ENCODE measurements around the gene PRICKLE1.

Gene PRICKLE1

DNA sequence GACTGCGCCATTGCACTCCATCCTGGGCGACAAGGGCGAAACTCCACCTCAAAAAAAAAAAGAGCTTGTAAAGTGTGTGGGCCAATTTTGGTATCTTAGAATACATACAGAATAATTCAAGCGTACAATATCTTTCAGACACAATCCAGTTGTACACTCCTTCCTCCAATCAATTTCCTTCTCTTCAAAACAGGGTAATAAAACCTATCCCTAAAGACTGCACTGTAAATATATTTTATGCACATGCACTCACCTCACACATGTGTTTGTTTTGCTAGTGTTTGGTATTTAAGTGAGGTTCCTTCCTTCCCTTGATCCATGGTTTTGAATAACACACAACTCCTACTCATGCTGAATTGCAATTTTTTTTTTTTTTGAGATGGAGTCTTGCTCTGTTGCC, 125.9 kb downstream of the PRICKLE1 start:
- H2AFZ ChIP-seq (ENCODE audit: low read length): no peak overlapping the region
- H3K9me3 ChIP-seq (ENCODE audit: insufficient read depth, low read depth, low read length): no peaks in the 10 kb centered on the region
- no peaks in the 10 kb centered on the region for H3F3A ChIP-seq (ENCODE audit: low read depth)
- no peaks in the 10 kb centered on the region for H4K20me1 ChIP-seq (ENCODE audit: insufficient read depth, low read length, poor library complexity, severe bottlenecking)
- H3K9me2 ChIP-seq (replicated peaks; ENCODE audit: low read depth, low read length): no peaks in the 10 kb centered on the region
- H3K9ac ChIP-seq (ENCODE audit: low read depth, low read length, poor library complexity, severe bottlenecking): no peak overlapping the region
- H3K4me1 ChIP-seq (ENCODE audit: insufficient read depth, low read length, poor library complexity, severe bottlenecking): peaks cover 6% of the 10 kb centered on the region
- H3K27me3 ChIP-seq (ENCODE audit: insufficient read depth, low read length, poor library complexity, severe bottlenecking): no peaks in the 10 kb centered on the region
- no peaks in the 10 kb centered on the region for H3K36me3 ChIP-seq (ENCODE audit: insufficient read depth, low read length)
- no peak overlapping the region for H3K4me3 ChIP-seq (ENCODE audit: low read length, poor library complexity, severe bottlenecking)
- no peak for TF ChIP-seq EZH2phosphoT487 (IDR thresholded peaks at IDR 0.05; ENCODE audit: borderline replicate concordance)
- TF ChIP-seq CTCF (conservative IDR thresholded peaks at IDR 0.05; ENCODE audit: low read length): no peak
- H3K4me2 ChIP-seq (ENCODE audit: low read depth, low read length, poor library complexity, severe bottlenecking): no peak overlapping the region
- H3K79me2 ChIP-seq (ENCODE audit: insufficient read depth, low read length): no peaks in the 10 kb centered on the region

DNA sequence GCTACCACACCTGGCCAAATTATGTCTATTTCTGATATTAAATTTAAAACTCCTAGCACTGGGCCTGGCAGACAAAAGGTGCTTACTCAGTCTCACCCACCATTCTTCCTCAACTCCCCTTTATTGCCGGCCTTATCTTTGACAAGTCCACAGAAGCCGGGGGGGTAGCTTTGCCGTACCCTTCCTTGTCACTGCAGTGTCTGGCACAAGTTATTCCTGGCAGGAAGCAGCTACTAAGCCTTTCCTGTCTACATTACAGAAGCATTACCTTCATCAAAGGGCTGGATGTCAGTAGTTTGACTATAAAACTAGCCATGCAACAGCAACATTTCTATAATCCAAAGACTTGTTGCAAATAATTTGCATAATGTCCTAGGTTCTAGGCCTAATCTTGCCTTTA, 127.1 kb downstream of the PRICKLE1 start:
- H3K9me3 ChIP-seq (ENCODE audit: insufficient read depth, low read depth, low read length): no peaks in the 10 kb centered on the region
- H4K20me1 ChIP-seq (ENCODE audit: insufficient read depth, low read length, poor library complexity, severe bottlenecking): no peaks in the 10 kb centered on the region
- H3K4me2 ChIP-seq (ENCODE audit: low read depth, low read length, poor library complexity, severe bottlenecking): no peak overlapping the region
- TF ChIP-seq EZH2phosphoT487 (IDR thresholded peaks at IDR 0.05; ENCODE audit: borderline replicate concordance) (no peak), CTCF (conservative IDR thresholded peaks at IDR 0.05; ENCODE audit: low read length) (no peak)
- no peak overlapping the region for H3K4me3 ChIP-seq (ENCODE audit: low read length, poor library complexity, severe bottlenecking)
- no peaks in the 10 kb centered on the region for H3K27me3 ChIP-seq (ENCODE audit: insufficient read depth, low read length, poor library complexity, severe bottlenecking)
- H3K9me2 ChIP-seq (replicated peaks; ENCODE audit: low read depth, low read length): no peaks in the 10 kb centered on the region
- no peaks in the 10 kb centered on the region for H3K36me3 ChIP-seq (ENCODE audit: insufficient read depth, low read length)
- H3K79me2 ChIP-seq (ENCODE audit: insufficient read depth, low read length): no peaks in the 10 kb centered on the region
- H3K9ac ChIP-seq (ENCODE audit: low read depth, low read length, poor library complexity, severe bottlenecking): no peak overlapping the region
- H3F3A ChIP-seq (ENCODE audit: low read depth): no peaks in the 10 kb centered on the region
- no peak overlapping the region for H2AFZ ChIP-seq (ENCODE audit: low read length)
- H3K4me1 ChIP-seq (ENCODE audit: insufficient read depth, low read length, poor library complexity, severe bottlenecking): no peaks in the 10 kb centered on the region

DNA sequence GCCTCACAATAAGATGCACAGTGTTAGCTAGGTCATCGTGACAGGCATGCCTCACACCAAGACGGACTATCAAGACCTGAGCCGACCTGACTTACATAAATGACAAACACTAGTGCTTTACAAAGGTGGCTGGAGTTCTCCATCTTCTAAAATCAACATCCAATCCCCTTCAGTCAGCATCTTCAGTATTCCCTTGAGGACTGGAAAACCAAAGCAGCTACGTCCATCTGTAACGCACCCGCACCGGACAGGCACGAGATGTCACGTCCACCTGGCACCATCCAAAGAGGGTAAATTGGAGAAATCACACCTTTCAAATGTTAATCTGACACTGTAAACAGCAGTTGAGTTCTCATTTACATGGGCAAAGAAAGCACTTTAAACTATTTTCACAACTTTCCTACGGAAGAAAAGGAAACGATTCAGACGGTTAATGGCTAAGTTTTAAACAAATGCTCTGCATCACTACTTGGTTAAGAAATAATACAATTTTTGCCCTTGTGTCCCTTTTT, 130.2 kb downstream of the PRICKLE1 start:
- Histone ChIP-seq H3K79me2 (ENCODE audit: insufficient read depth, low read length) (no peaks in the 10 kb centered on the region), H3K27me3 (ENCODE audit: insufficient read depth, low read length, poor library complexity, severe bottlenecking) (no peaks in the 10 kb centered on the region), H3F3A (ENCODE audit: low read depth) (no peaks in the 10 kb centered on the region), H3K9me3 (ENCODE audit: insufficient read depth, low read depth, low read length) (no peaks in the 10 kb centered on the region), H3K36me3 (ENCODE audit: insufficient read depth, low read length) (no peaks in the 10 kb centered on the region), H3K9me2 (replicated peaks; ENCODE audit: low read depth, low read length) (no peaks in the 10 kb centered on the region), H3K4me3 (ENCODE audit: low read length, poor library complexity, severe bottlenecking) (no peak overlapping the region), H2AFZ (ENCODE audit: low read length) (no peak overlapping the region), H3K4me1 (ENCODE audit: insufficient read depth, low read length, poor library complexity, severe bottlenecking) (no peaks in the 10 kb centered on the region), H3K9ac (ENCODE audit: low read depth, low read length, poor library complexity, severe bottlenecking) (no peak overlapping the region), H4K20me1 (ENCODE audit: insufficient read depth, low read length, poor library complexity, severe bottlenecking) (no peaks in the 10 kb centered on the region), H3K4me2 (ENCODE audit: low read depth, low read length, poor library complexity, severe bottlenecking) (no peak overlapping the region)
- TF ChIP-seq CTCF (conservative IDR thresholded peaks at IDR 0.05; ENCODE audit: low read length) (no peak), EZH2phosphoT487 (IDR thresholded peaks at IDR 0.05; ENCODE audit: borderline replicate concordance) (no peak)

All from Loucy (cell line).